Body of pancreas (tissue), 4 donors: Measurements from ENCODE around the gene TMEM247. TPM values are rescaled to one million over a fixed set of nuclear protein-coding genes. Genes with fewer than 3 reads are reported as not detected.

Experiments
- ATAC-seq: fragments of 150-250 bp; one replicate; pipeline ENCODE4 v1.9.1; 2016
- DNase-seq, 4 donors: peaks; one replicate each; pipeline ENCODE4 v3.0.0-alpha.2; 2019
- H3K27ac ChIP-seq, 4 donors: fragments of 200-600 bp; sonication (generic); 1 replicate in 3 of 4; 2 replicates in 1 of 4; pipeline versions ENCODE4 v1.5.1 to v1.6.1; 2016 to 2019; ENCODE audit warnings: mild to moderate bottlenecking in 1 of 4, mixed read lengths in 1 of 4, moderate library complexity in 1 of 4
- H3K27me3 ChIP-seq, 2 donors: fragments of 200-600 bp; sonication (generic); one replicate each; pipeline ENCODE4 v1.6.0; 2016; ENCODE audit warnings: mild to moderate bottlenecking in 1 of 2
- H3K36me3 ChIP-seq, 2 donors: fragments of 200-600 bp; sonication (generic); replicated peaks in 1 of 2; 2 replicates each; pipeline ENCODE4 v1.5.1; 2016; ENCODE audit warnings: low read depth in 2 of 2; ENCODE audit not compliant: insufficient read depth in 1 of 2
- H3K4me1 ChIP-seq: fragments of 200-600 bp; sonication (generic); one replicate; pipeline ENCODE4 v1.6.0; 2016
- H3K4me3 ChIP-seq, 2 donors: fragments of 200-600 bp; sonication (generic); 1 replicate in 1 of 2; 2 replicates in 1 of 2; pipeline ENCODE4 v1.5.1; 2016 to 2019
- H3K9me3 ChIP-seq, 3 donors: fragments of 200-600 bp; sonication (generic); 1 replicate in 2 of 3; 2 replicates in 1 of 3; pipeline ENCODE4 v1.5.1; 2016
- POLR2A ChIP-seq, 3 donors: fragments of 450-650 bp; IDR thresholded peaks; one replicate each; pipeline ENCODE4 v1.6.1; 2016; ENCODE audit warnings: antibody characterized with exemption in 3 of 3, mild to moderate bottlenecking in 2 of 3
- WGBS, 2 donors: methylation state at CpG; one replicate each; pipeline ENCODE4 v1.1.5; 2017; 5-methylcytosine and 5-hydroxymethylcytosine counted together
- intact Hi-C: fragments of 100-400 bp; cut with DNase I; formaldehyde crosslinking; loops from one replicate; pipeline ENCODE4 v1.15.1; 2023
- total RNA-seq, 2 donors: library from RNA; depleted of rRNA; stranded (reverse); fragments of >200 nt; gene quantifications; one replicate each; pipeline ENCODE4 v1.1.0, GENCODE V29; 2016
- TF ChIP-seq, protein P1 (sequence below), 7 experiments: fragments of 450-650 bp in 4 of 7; fragments of 200-600 bp in 3 of 7; sonication (generic) in 3 of 7; IDR thresholded peaks; one replicate each; pipeline ENCODE4 v1.5.1; 2016 to 2019; ENCODE audit warnings: antibody characterized with exemption in 7 of 7

Gene TMEM247
- total RNA-seq, 2 donors from 2014 or later: not detected

DNA sequence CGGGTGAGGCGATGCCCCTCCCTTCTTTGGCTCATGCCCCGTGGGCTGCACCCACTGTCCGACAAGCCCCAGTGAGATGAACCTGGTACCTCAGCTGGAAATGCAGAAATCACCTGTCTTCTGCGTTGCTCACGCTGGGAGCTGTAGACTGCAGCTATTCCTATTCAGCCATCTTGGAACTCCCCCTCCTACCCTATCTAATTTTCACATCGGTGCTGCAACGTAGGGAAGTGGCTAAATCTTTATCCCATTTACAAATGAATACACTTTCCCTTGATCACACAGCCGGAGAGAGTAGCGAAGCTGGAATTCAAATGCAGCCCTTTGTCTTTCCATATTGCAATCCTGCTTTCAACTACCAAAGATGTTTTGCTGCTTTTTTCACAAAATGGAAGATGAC is 1.4 kb upstream of the TMEM247 start:
- H3K9me3 ChIP-seq: no peaks in the 10 kb centered on the region
- no peak for DNase-seq
- 90 to 97% methylated on average over 8 to 10 of the region's 10 CpGs for WGBS, 2 donors

DNA sequence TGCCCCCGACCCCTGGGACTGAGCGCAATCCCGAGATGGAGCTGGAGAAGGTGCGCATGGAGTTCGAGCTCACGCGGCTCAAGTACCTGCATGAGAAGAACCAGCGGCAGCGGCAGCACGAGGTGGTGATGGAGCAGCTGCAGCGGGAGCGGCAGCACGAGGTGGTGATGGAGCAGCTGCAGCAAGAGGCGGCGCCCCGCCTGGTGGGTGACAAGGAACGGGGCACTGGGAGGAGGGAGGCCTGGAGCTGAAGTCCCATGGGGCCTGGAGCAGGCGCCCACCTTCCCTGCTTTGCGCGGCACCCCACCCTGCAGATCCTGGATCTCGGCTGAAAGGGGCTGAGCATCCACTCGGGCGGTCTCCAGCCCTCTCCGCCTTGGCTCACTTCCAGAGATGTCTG is 1.2 kb downstream of the TMEM247 start:
- no peak overlapping the region for H3K27ac ChIP-seq
- DNase-seq: no peak
- no peak for ATAC-seq
- no peaks in the 10 kb centered on the region for H3K4me1 ChIP-seq
- no peaks in the 10 kb centered on the region for H3K36me3 ChIP-seq
- H3K27me3 ChIP-seq: no peaks in the 10 kb centered on the region
- intact Hi-C loops: no loop called here
- 87 to 90% methylated on average over 22 to 24 of the region's 24 CpGs for WGBS, 2 donors
- H3K4me3 ChIP-seq: no peak overlapping the region
- no peaks in the 10 kb centered on the region for H3K9me3 ChIP-seq
- TF ChIP-seq, protein P1, sequence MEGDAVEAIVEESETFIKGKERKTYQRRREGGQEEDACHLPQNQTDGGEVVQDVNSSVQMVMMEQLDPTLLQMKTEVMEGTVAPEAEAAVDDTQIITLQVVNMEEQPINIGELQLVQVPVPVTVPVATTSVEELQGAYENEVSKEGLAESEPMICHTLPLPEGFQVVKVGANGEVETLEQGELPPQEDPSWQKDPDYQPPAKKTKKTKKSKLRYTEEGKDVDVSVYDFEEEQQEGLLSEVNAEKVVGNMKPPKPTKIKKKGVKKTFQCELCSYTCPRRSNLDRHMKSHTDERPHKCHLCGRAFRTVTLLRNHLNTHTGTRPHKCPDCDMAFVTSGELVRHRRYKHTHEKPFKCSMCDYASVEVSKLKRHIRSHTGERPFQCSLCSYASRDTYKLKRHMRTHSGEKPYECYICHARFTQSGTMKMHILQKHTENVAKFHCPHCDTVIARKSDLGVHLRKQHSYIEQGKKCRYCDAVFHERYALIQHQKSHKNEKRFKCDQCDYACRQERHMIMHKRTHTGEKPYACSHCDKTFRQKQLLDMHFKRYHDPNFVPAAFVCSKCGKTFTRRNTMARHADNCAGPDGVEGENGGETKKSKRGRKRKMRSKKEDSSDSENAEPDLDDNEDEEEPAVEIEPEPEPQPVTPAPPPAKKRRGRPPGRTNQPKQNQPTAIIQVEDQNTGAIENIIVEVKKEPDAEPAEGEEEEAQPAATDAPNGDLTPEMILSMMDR (IDR thresholded peaks at IDR 0.05): no peak
- no peak for TF ChIP-seq POLR2A (IDR thresholded peaks at IDR 0.05)

More for the DNA sequence above, 1.4 kb upstream of the TMEM247 start:
- H3K27ac ChIP-seq: no peak overlapping the region
- no peaks in the 10 kb centered on the region for H3K4me1 ChIP-seq
- no peak for ATAC-seq
- H3K36me3 ChIP-seq: no peaks in the 10 kb centered on the region
- no peak for TF ChIP-seq POLR2A (IDR thresholded peaks at IDR 0.05)
- TF ChIP-seq, protein P1 (IDR thresholded peaks at IDR 0.05): no peak
- no peak overlapping the region for H3K4me3 ChIP-seq
- intact Hi-C loops: no loop called here
- H3K27me3 ChIP-seq: no peaks in the 10 kb centered on the region

DNA sequence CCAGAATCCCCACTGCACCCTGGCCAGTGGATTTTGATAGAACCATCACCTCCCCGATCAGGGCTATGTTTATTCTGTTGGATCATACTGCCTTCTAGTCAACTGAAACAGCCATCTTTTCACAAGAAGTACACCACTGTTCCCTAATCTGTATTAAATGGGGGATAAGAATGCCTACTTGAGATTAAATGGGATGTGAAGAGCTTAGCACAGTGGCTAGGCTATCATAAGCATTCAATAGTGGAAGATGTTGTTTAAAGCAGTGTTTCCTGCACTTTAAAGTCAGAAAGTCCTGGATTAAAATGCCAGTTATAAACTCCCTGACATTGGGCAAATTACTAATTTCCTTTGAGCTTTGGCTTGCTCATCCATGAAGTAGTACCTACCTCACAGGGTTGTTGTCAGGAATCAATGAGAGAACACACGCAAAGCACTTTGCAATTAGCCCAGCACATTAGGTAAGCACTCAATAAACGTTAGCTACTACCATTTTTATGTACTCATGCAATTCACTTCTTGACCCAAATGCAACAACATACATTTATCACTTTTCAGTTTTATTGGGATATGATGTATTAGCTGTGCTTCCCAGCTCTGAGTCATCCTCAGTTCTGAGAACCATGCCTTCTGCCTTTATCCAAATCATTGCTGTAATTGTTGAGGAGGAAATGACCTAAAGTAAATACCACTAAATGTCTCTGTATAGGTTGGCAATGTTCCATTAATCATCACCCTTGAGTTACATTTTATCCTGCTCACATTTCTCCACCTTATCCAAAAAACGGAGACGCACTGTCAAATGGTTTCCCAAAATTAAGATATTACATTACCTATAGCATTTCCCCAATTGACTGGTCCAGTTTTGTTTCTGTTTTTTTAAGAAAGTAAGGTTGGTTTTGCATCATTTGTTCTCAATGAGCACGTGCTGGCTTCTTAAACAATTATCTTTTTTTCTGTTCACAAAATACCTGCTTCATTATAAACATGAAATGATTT is 2.1 kb downstream of the TMEM247 start:
- no peak for TF ChIP-seq POLR2A (IDR thresholded peaks at IDR 0.05)
- TF ChIP-seq, protein P1 (IDR thresholded peaks at IDR 0.05): no peak
- H3K9me3 ChIP-seq: no peaks in the 10 kb centered on the region
- no peaks in the 10 kb centered on the region for H3K27me3 ChIP-seq
- H3K36me3 ChIP-seq: no peaks in the 10 kb centered on the region
- ATAC-seq (no peak), DNase-seq (no peak)
- H3K4me3 ChIP-seq: no peak overlapping the region
- 69 to 70% methylated on average over 6 of the region's 6 CpGs for WGBS, 2 donors
- H3K4me1 ChIP-seq: no peaks in the 10 kb centered on the region
- no peak overlapping the region for H3K27ac ChIP-seq
- intact Hi-C loops: no loop called here

DNA sequence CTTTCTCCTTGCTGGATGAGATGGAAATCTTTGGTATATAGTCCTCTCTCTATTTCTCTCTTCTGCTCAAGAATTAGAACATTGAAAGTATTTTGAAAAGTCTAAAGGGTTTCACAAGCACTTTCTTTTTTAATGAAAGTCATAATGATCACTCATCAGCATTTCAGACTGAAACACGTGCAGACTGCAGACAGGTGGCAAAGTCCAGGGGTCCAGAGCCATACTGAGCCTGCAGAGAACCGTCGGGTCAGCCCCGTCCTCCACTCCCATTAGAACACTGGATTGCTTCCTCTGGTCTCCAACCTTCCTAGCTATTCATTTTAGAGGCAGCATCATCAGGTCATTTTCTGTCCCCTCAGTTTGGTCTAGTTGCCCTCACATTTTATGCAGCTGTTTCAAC is 3.1 kb downstream of the TMEM247 start:
- 75 to 90% methylated on average over 4 of the region's 4 CpGs for WGBS, 2 donors
- no peak for ATAC-seq
- DNase-seq: no peak
- TF ChIP-seq, protein P1 (IDR thresholded peaks at IDR 0.05): no peak
- TF ChIP-seq POLR2A (IDR thresholded peaks at IDR 0.05): no peak
- H3K4me3 ChIP-seq: no peak overlapping the region
- no peaks in the 10 kb centered on the region for H3K9me3 ChIP-seq
- H3K27me3 ChIP-seq: no peaks in the 10 kb centered on the region
- no peaks in the 10 kb centered on the region for H3K36me3 ChIP-seq
- H3K4me1 ChIP-seq: no peaks in the 10 kb centered on the region
- intact Hi-C loops: no loop called here
- no peak overlapping the region for H3K27ac ChIP-seq
